HEK293 (cell line): Measurements from ENCODE around the gene RNASEH1.
"Not testable (repeated sequence)": the region's sequence is repeated elsewhere in the genome, so short reads cannot be mapped to it uniquely, and the experiment has no call there.

Experiments
- SCRT1 ChIP-seq: fragments of 450-650 bp; formaldehyde crosslinking; IDR thresholded peaks from 2 replicates; pipeline ENCODE4 v1.5.1; 2016; ENCODE audit warnings: missing biosample characterization, missing genetic modification characterization, borderline replicate concordance
- ZFHX2 ChIP-seq: fragments of 450-650 bp; formaldehyde crosslinking; conservative IDR thresholded peaks from 2 replicates; pipeline ENCODE4 v1.5.1; 2016; ENCODE audit warnings: missing biosample characterization, missing genetic modification characterization
- TF ChIP-seq, protein P1 (sequence below): fragments of 450-650 bp; formaldehyde crosslinking; IDR thresholded peaks from 2 replicates; pipeline ENCODE4 v1.5.1; 2016; ENCODE audit warnings: missing biosample characterization, missing genetic modification characterization

DNA sequence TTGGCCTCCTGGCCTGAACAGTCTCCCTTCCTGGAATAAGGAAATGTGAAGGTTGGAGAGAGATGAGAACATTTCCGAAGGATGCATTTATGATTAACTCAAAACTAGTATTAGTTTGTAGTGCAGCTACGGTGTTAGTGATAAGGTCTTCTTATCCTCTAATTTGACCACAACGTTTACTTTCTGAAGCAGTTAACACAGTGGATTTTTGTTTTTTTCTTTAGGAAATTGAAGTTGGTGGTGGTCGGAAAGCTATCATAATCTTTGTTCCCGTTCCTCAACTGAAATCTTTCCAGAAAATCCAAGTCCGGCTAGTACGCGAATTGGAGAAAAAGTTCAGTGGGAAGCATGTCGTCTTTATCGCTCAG lies 18.1 kb upstream of the RNASEH1 start:
- TF ChIP-seq ZFHX2, SCRT1 (tag by site-specific recombination): not testable (repeated sequence)
- TF ChIP-seq, protein P1, sequence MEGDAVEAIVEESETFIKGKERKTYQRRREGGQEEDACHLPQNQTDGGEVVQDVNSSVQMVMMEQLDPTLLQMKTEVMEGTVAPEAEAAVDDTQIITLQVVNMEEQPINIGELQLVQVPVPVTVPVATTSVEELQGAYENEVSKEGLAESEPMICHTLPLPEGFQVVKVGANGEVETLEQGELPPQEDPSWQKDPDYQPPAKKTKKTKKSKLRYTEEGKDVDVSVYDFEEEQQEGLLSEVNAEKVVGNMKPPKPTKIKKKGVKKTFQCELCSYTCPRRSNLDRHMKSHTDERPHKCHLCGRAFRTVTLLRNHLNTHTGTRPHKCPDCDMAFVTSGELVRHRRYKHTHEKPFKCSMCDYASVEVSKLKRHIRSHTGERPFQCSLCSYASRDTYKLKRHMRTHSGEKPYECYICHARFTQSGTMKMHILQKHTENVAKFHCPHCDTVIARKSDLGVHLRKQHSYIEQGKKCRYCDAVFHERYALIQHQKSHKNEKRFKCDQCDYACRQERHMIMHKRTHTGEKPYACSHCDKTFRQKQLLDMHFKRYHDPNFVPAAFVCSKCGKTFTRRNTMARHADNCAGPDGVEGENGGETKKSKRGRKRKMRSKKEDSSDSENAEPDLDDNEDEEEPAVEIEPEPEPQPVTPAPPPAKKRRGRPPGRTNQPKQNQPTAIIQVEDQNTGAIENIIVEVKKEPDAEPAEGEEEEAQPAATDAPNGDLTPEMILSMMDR (tag by site-specific recombination) = not testable (repeated sequence)
